ENCODE results near the gene B3GNT9.
"Not testable (repeated sequence)": the region's sequence is repeated elsewhere in the genome, so short reads cannot be mapped to it uniquely, and the experiment has no call there.

B3GNT9 gene

DNA sequence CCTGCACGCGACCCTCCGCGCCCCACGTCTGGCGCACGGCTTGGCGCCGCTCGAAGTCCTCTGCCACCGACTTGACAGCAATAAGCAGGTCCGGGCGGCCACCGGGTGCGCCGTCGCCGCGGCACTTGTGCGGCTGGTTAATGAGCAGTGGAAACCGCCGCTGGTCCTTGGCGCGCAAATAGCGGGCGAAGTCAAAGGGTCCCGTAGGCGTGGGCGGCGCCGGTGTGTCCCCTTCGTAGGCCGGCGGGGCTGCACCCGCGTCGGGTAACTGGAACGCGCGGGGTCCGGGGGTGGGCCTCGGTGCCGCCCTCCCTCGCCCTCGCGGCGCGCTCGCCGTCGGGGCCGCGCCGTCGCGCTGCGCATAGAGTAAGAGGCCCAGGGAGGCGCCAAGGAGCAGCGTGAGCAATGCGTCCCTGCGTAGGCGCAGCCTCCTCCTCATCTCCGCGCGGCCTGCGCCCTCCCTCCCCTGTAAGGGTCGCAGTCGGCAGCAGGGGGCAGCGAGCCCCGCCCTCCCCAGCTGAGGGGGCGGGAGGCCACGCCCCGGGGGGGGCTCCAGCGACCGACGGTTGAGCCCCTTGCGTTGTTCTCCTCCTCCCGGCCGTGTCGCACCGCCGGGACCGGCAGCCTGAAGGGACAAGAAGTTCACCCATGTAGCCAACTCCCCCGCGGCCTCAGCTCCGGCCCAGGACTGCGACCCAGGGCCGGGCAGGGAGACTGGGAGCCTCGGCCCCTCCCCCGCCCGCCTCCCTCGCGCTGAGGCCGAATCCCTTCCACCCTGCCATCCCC is 558 bp downstream of the B3GNT9 start:
- no peak for DNase-seq (ENCODE audit: low read depth)

- DNase-seq (ENCODE audit: low read depth): no peak
Measured at GRCh38 chr16:67149276-67150046, 1.3 kb downstream of the B3GNT9 start.

- no peak for DNase-seq (ENCODE audit: low read depth)
Measured at GRCh38 chr16:67148656-67149275, 2.0 kb downstream of the B3GNT9 start.

DNA sequence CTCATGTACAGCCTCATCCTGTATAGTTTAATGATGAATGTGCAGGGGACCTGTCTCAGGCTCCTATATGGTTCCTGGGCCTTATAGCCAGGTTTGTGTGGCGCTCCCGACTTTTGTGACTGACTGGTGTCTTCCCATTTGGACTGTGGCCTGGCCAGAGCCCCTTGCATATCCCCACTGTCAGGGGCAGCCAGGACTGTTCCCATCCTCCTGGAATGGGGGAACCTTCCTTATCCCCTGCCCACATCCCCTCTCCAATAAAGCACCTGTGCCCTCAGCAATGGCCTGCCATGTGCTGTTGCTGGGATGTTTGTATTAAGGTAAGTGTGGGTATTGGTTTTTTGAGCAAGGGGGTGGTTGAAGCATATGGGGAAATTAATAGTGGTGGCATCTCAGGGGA is 2.6 kb downstream of the B3GNT9 start:
- DNase-seq (ENCODE audit: low read depth): no peak

- no peak for DNase-seq (ENCODE audit: low read depth)
Measured at GRCh38 chr16:67147437-67148140, 3.2 kb downstream of the B3GNT9 start.

DNA sequence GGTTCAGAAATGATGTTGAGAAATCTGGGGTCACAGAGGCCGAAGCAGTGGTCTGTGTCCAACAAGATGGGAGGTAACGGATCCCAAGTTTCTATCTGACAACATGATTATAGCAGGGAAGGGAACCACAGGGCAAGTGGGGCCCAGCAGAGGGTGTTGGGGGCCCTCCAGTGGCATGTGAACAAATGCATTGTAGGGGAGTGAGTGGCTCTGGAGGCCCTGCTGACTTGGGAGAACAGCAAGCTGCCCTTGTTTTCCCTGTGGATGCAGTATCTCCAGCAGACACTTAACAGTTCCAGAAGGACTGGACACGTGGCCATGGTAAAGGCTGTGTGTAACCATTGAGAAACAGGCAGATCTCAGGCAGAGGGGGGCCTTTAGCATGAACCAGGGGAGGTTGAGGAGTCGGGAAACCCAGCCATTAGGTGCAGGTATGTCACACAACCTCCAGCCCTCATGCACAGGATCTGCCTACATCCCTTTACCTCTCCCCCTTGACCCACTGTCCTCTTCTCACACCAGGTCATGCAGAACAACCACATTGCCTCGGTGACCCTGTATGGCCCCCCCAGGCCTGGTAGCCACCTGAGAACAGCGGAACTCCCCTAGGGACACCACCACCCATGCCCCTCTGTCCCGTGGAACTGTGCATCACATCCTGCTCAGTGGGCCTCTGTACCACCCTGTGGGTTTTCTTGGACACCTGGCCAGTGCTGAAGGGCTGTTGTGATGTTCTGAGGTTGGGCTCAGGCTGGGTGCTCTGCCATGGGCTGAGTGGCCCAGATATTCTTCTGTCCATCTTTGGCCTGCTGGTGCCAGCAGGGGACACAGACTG is 4.1 kb downstream of the B3GNT9 start:
- no peak for DNase-seq (ENCODE audit: low read depth)

GRCh38 chr16:67145746-67146145 is 5.1 kb downstream of the B3GNT9 start:
- DNase-seq (ENCODE audit: low read depth): no peak

DNA sequence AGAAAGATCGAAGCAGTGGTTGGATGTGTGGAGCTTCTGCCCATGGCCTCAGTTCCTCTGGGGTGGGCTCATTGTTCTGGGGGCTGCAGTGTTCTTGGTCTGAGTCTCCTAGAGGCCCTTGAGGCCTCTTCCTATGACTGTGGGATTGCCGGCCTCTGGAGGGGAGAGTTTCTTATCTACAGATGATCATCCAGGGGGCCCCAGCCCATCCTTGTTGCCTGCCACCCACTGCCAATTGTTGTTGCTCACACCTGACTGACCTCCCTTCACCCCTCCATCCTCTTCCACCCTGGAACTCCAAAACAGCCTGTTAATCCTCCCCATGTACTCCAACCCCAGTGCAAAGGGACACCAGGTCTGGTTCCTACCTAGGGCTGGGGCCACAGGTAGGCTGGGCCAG is 5.9 kb downstream of the B3GNT9 start:
- DNase-seq (ENCODE audit: low read depth): no peak

- no peak for DNase-seq (ENCODE audit: low read depth)
Measured at GRCh38 chr16:67142342-67142741, 8.5 kb downstream of the B3GNT9 start.

- no peak for DNase-seq (ENCODE audit: low read depth)
Measured at GRCh38 chr16:67141391-67141790, 9.4 kb downstream of the B3GNT9 start.

DNA sequence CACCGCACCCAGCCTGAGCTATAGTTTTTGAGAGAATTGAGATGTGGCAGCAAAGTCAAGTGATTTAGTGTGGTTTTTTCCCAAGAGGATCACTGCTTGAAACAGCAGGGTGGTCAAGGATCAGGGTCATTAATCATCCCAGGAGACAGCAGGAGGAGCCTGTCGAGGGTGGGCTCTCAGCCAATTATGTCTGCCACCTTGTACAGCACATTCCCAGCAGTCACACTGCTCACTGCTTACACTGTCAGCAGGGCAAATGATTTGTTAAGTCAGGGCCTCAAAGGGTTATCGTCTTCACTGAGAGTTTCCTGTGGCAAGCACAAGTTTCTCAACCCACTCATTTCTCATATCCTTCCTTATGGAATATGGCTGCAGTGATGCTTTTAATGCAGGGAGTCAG is 13.2 kb downstream of the B3GNT9 start:
- no peak for DNase-seq (ENCODE audit: low read depth)

DNA sequence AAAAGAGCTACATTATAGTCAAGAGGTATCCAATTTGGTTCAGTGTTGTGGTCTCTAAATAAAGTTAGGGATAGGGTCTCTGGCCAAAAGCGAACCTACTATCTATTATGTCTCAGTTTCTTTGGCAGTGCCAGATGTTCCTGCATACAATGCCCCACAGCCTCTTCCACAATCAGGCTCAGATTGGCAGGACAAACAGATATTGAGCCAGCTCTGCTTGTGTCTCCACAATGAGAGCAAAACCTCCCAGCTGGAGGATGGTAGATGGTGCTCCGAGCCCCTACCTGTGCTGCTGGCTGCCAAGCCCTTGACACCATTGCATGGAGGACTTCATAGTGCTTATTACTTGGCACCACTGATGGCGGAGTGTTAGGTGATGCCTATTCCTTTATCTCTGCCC is 21.4 kb downstream of the B3GNT9 start:
- no peak for DNase-seq (ENCODE audit: low read depth)

- no peak for DNase-seq (ENCODE audit: low read depth)
Measured at GRCh38 chr16:67128887-67129286, 21.9 kb downstream of the B3GNT9 start.

- DNase-seq (ENCODE audit: low read depth): no peak
Measured at GRCh38 chr16:67128417-67128816, 22.4 kb downstream of the B3GNT9 start.

- DNase-seq (ENCODE audit: low read depth): not testable (repeated sequence)
Measured at GRCh38 chr16:67122799-67123198, 28.0 kb downstream of the B3GNT9 start.

GRCh38 chr16:67120025-67120424 is 30.8 kb downstream of the B3GNT9 start:
- DNase-seq (ENCODE audit: low read depth): no peak

DNA sequence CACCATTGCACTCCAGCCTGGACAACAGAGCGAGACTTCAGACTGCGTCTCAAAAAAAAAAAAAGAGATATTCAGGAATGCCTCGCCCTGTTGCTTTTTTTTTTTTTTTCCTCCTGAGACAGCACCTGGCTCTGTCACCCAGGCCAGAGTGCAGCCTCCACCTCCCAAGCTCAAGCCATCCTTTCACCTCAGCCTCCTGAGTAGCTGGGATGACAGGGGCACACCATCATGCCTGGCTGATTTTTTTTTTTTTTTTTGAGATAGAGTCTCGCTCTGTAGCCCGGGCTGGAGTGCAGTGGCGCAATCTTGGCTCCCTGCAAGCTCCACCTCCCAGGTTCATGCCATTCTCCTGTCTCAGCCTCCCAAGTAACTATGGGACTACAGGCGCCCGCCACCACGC is 33.1 kb downstream of the B3GNT9 start:
- no peak for DNase-seq (ENCODE audit: low read depth)

DNA sequence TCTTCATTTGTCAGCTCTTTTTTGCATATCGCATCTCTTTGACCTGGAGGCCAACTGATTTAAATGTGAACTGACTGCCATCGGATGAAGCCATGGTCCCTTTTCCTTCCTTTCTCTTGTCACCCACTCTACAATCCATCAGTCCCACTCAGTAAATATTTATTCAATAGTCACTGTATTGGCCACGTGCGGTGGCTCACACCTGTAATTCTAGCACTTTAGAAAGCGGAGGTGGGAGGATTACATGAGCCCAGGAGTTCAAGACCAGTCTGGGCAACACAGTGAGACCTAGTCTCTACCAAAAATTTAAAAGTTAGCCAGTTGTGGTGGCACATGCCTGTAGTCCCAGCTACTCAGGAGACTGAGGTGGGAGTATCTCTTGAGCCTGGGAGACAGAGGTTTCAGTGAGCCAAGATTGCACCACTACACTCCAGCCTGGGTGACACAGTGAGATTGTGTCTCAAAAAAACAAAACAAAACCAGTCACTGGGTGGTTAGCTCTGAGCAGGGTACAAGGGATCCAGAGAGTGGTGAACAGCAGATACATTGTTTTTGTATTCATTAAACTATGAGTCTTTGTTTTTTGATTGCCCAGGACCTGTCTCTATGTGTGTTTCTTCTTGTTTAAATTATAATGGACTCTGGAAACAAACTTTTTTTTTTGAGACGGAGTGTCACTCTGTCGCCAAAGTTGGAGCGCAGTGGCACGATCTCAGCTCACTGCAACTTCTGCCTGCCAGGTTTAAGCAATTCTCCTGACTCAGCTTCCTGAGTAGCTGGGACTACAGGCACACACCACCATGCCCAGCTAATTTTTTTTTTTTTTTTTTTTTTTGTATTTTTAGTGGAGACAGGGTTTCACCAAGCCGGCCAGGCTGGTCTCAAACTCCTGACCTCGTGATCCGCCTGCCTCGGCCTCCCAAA is 34.1 kb downstream of the B3GNT9 start:
- no peak for DNase-seq (ENCODE audit: low read depth)

DNA sequence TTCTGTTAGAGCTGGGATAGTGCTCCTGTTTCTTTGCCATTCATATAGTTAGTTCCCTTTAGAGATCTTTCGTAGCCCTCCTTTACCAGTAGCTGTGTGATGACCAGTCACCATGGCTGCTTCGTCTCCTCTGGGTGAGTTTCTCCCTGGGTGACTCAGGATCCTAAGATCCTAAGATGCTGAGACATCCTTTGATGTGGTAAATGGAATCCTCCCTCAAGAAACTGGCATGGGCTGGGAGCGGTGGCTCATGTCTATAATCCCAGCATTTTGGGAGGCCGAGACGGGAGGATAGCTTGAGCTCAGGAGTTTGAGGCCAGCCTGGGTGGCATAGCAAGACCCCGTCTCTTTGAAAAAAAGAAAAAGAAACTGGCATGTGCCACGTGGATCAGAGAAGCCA is 35.2 kb downstream of the B3GNT9 start:
- DNase-seq (ENCODE audit: low read depth): no peak

DNA sequence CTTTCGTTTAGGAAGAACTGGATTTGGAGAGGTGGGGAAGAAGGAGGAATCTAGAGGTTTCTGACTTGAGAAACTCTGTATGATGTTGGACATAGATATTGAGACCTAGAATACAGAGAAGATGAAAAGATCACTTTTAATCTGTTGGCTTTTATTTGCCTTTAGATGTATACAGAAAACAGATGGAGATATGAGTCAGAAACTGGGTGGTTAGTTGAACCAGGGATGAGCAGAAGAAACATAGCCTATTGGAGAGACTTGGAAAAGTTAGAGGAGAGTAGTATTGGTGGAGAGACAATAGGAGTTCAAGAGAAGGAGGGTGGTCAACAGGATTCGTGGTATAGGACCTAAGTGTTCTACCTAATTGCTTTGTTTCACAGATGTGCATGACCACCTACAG is 36.0 kb downstream of the B3GNT9 start:
- no peak for DNase-seq (ENCODE audit: low read depth)
